Measurements from ENCODE around the gene TCAIM. TPM values are rescaled to one million over a fixed set of nuclear protein-coding genes. Genes with fewer than 3 reads are reported as not detected.
"Not testable (repeated sequence)": the region's sequence is repeated elsewhere in the genome, so short reads cannot be mapped to it uniquely, and the experiment has no call there.

The TCAIM gene
- polyA plus RNA-seq, 2 donors, result 9.7 TPM

GRCh38 chr3:44340058-44340395, 1.5 kb downstream of the TCAIM start:
- H3K27ac ChIP-seq (ENCODE audit: low read depth in 2 of 2, low read length in 1 of 2), result peak overlapping the region in 1 of 2 donors; percentile 38
- H3K4me1 ChIP-seq (ENCODE audit: control insufficient read depth in 2 of 2, insufficient read depth in 2 of 2, low read length in 1 of 2), result peaks cover 0 to 2% of the 10 kb centered on the region in 2 donors
- H3K4me3 ChIP-seq (ENCODE audit: low read depth in 1 of 2, low read length in 2 of 2), result no peak overlapping the region
- H3K36me3 ChIP-seq (ENCODE audit: control insufficient read depth in 2 of 2, insufficient read depth in 2 of 2, low read length in 1 of 2), result no peaks in the 10 kb centered on the region
- 81 to 87% methylated on average over 3 of the region's 3 CpGs for WGBS, 2 donors
- no peaks in the 10 kb centered on the region for H3K27me3 ChIP-seq (ENCODE audit: control insufficient read depth in 1 of 2, insufficient read depth in 2 of 2, low read length in 2 of 2)
- no peaks in the 10 kb centered on the region for H3K9me3 ChIP-seq (ENCODE audit: control insufficient read depth in 2 of 2, insufficient read depth in 1 of 2, low read depth in 1 of 2, low read length in 1 of 2)

- Histone ChIP-seq H3K36me3 (ENCODE audit: control insufficient read depth in 2 of 2, insufficient read depth in 2 of 2, low read length in 1 of 2) (no peaks in the 10 kb centered on the region), H3K27ac (ENCODE audit: low read depth in 2 of 2, low read length in 1 of 2) (no peak overlapping the region), H3K4me3 (ENCODE audit: low read depth in 1 of 2, low read length in 2 of 2) (no peak overlapping the region), H3K9me3 (ENCODE audit: control insufficient read depth in 2 of 2, insufficient read depth in 1 of 2, low read depth in 1 of 2, low read length in 1 of 2) (no peaks in the 10 kb centered on the region), H3K27me3 (ENCODE audit: control insufficient read depth in 1 of 2, insufficient read depth in 2 of 2, low read length in 2 of 2) (no peaks in the 10 kb centered on the region), H3K4me1 (ENCODE audit: control insufficient read depth in 2 of 2, insufficient read depth in 2 of 2, low read length in 1 of 2) (peaks cover 0 to 1% of the 10 kb centered on the region in 2 donors)
- 31 to 33% methylated on average over 1 of the region's 1 CpG for WGBS, 2 donors
Measured at GRCh38 chr3:44342176-44342790, 3.7 kb downstream of the TCAIM start.

- Histone ChIP-seq H3K4me3 (ENCODE audit: low read depth in 1 of 2, low read length in 2 of 2) (no peak overlapping the region), H3K27me3 (ENCODE audit: control insufficient read depth in 1 of 2, insufficient read depth in 2 of 2, low read length in 2 of 2) (no peaks in the 10 kb centered on the region), H3K27ac (ENCODE audit: low read depth in 2 of 2, low read length in 1 of 2) (no peak overlapping the region), H3K36me3 (ENCODE audit: control insufficient read depth in 2 of 2, insufficient read depth in 2 of 2, low read length in 1 of 2) (no peaks in the 10 kb centered on the region), H3K9me3 (ENCODE audit: control insufficient read depth in 2 of 2, insufficient read depth in 1 of 2, low read depth in 1 of 2, low read length in 1 of 2) (no peaks in the 10 kb centered on the region), H3K4me1 (ENCODE audit: control insufficient read depth in 2 of 2, insufficient read depth in 2 of 2, low read length in 1 of 2) (no peaks in the 10 kb centered on the region)
Measured at GRCh38 chr3:44343421-44343820, 4.9 kb downstream of the TCAIM start.

GRCh38 chr3:44346590-44346989, 8.0 kb downstream of the TCAIM start:
- 89 to 90% methylated on average over 6 of the region's 6 CpGs for WGBS, 2 donors
- H3K27me3 ChIP-seq (ENCODE audit: control insufficient read depth in 1 of 2, insufficient read depth in 2 of 2, low read length in 2 of 2); H3K4me3 ChIP-seq (ENCODE audit: low read depth in 1 of 2, low read length in 2 of 2); H3K36me3 ChIP-seq (ENCODE audit: control insufficient read depth in 2 of 2, insufficient read depth in 2 of 2, low read length in 1 of 2); H3K27ac ChIP-seq (ENCODE audit: low read depth in 2 of 2, low read length in 1 of 2); H3K4me1 ChIP-seq (ENCODE audit: control insufficient read depth in 2 of 2, insufficient read depth in 2 of 2, low read length in 1 of 2); H3K9me3 ChIP-seq (ENCODE audit: control insufficient read depth in 2 of 2, insufficient read depth in 1 of 2, low read depth in 1 of 2, low read length in 1 of 2): not testable (repeated sequence)

- WGBS, 2 donors, result 86 to 91% methylated on average over 6 of the region's 6 CpGs
- Histone ChIP-seq H3K27ac (ENCODE audit: low read depth in 2 of 2, low read length in 1 of 2) (no peak overlapping the region), H3K27me3 (ENCODE audit: control insufficient read depth in 1 of 2, insufficient read depth in 2 of 2, low read length in 2 of 2) (no peaks in the 10 kb centered on the region), H3K4me1 (ENCODE audit: control insufficient read depth in 2 of 2, insufficient read depth in 2 of 2, low read length in 1 of 2) (no peaks in the 10 kb centered on the region), H3K36me3 (ENCODE audit: control insufficient read depth in 2 of 2, insufficient read depth in 2 of 2, low read length in 1 of 2) (peaks cover 0 to 2% of the 10 kb centered on the region in 2 donors), H3K4me3 (ENCODE audit: low read depth in 1 of 2, low read length in 2 of 2) (no peak overlapping the region), H3K9me3 (ENCODE audit: control insufficient read depth in 2 of 2, insufficient read depth in 1 of 2, low read depth in 1 of 2, low read length in 1 of 2) (no peaks in the 10 kb centered on the region)
Measured at GRCh38 chr3:44348993-44349392, 10.4 kb downstream of the TCAIM start.

DNA sequence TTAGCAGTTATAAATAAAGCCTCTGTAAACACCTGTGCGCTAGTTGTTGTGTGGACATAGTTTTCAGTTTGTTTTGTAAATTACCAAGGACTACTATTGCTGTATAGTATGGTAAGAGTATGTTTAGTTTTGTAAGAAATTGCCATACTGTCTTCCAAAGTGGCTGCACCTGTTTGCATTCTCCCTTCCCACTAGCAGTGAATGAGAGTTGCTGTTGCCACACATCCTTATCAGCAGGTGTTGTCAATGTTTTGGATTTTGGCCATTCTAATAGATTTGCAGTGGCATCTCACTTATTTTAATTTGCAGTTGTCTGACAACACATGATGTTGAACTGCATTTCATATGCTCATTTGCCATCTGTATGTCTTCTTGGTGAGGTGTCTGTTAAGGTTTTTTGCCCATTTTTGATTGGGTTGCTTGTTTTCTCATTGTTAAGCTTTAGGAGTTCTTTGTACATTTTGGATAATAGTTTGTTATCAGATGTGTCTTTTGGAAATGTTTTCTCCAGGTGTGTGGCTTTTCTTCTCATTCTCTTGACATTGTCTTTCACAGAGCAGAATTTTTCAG, 14.9 kb downstream of the TCAIM start:
- Histone ChIP-seq H3K4me3 (ENCODE audit: low read depth in 1 of 2, low read length in 2 of 2) (no peak overlapping the region), H3K27me3 (ENCODE audit: control insufficient read depth in 1 of 2, insufficient read depth in 2 of 2, low read length in 2 of 2) (no peaks in the 10 kb centered on the region), H3K27ac (ENCODE audit: low read depth in 2 of 2, low read length in 1 of 2) (no peak overlapping the region), H3K36me3 (ENCODE audit: control insufficient read depth in 2 of 2, insufficient read depth in 2 of 2, low read length in 1 of 2) (peaks cover 0 to 2% of the 10 kb centered on the region in 2 donors), H3K4me1 (ENCODE audit: control insufficient read depth in 2 of 2, insufficient read depth in 2 of 2, low read length in 1 of 2) (peaks cover 0 to 3% of the 10 kb centered on the region in 2 donors), H3K9me3 (ENCODE audit: control insufficient read depth in 2 of 2, insufficient read depth in 1 of 2, low read depth in 1 of 2, low read length in 1 of 2) (no peaks in the 10 kb centered on the region)
- WGBS, 2 donors, result 89 to 97% methylated on average over 1 of the region's 1 CpG

GRCh38 chr3:44355362-44356033, 16.9 kb downstream of the TCAIM start:
- Histone ChIP-seq H3K4me1 (ENCODE audit: control insufficient read depth in 2 of 2, insufficient read depth in 2 of 2, low read length in 1 of 2) (peaks cover 0 to 3% of the 10 kb centered on the region in 2 donors), H3K27me3 (ENCODE audit: control insufficient read depth in 1 of 2, insufficient read depth in 2 of 2, low read length in 2 of 2) (no peaks in the 10 kb centered on the region), H3K9me3 (ENCODE audit: control insufficient read depth in 2 of 2, insufficient read depth in 1 of 2, low read depth in 1 of 2, low read length in 1 of 2) (no peaks in the 10 kb centered on the region), H3K4me3 (ENCODE audit: low read depth in 1 of 2, low read length in 2 of 2) (no peak overlapping the region), H3K27ac (ENCODE audit: low read depth in 2 of 2, low read length in 1 of 2) (no peak overlapping the region), H3K36me3 (ENCODE audit: control insufficient read depth in 2 of 2, insufficient read depth in 2 of 2, low read length in 1 of 2) (peaks cover 0 to 2% of the 10 kb centered on the region in 2 donors)
- 19 to 25% methylated on average over 2 of the region's 2 CpGs for WGBS, 2 donors

- no peaks in the 10 kb centered on the region for H3K36me3 ChIP-seq (ENCODE audit: control insufficient read depth in 2 of 2, insufficient read depth in 2 of 2, low read length in 1 of 2)
- H3K27ac ChIP-seq (ENCODE audit: low read depth in 2 of 2, low read length in 1 of 2), result no peak overlapping the region
- H3K9me3 ChIP-seq (ENCODE audit: control insufficient read depth in 2 of 2, insufficient read depth in 1 of 2, low read depth in 1 of 2, low read length in 1 of 2), result no peaks in the 10 kb centered on the region
- WGBS, 2 donors, result 73% methylated on average over 3 of the region's 3 CpGs
- no peaks in the 10 kb centered on the region for H3K27me3 ChIP-seq (ENCODE audit: control insufficient read depth in 1 of 2, insufficient read depth in 2 of 2, low read length in 2 of 2)
- H3K4me1 ChIP-seq (ENCODE audit: control insufficient read depth in 2 of 2, insufficient read depth in 2 of 2, low read length in 1 of 2), result peaks cover 0 to 3% of the 10 kb centered on the region in 2 donors
- H3K4me3 ChIP-seq (ENCODE audit: low read depth in 1 of 2, low read length in 2 of 2), result no peak overlapping the region
Measured at GRCh38 chr3:44359146-44359751, 20.7 kb downstream of the TCAIM start.

- no peaks in the 10 kb centered on the region for H3K27me3 ChIP-seq (ENCODE audit: control insufficient read depth in 1 of 2, insufficient read depth in 2 of 2, low read length in 2 of 2)
- no peaks in the 10 kb centered on the region for H3K36me3 ChIP-seq (ENCODE audit: control insufficient read depth in 2 of 2, insufficient read depth in 2 of 2, low read length in 1 of 2)
- no peaks in the 10 kb centered on the region for H3K9me3 ChIP-seq (ENCODE audit: control insufficient read depth in 2 of 2, insufficient read depth in 1 of 2, low read depth in 1 of 2, low read length in 1 of 2)
- H3K27ac ChIP-seq (ENCODE audit: low read depth in 2 of 2, low read length in 1 of 2), result no peak overlapping the region
- no peaks in the 10 kb centered on the region for H3K4me1 ChIP-seq (ENCODE audit: control insufficient read depth in 2 of 2, insufficient read depth in 2 of 2, low read length in 1 of 2)
- 61 to 100% methylated on average over 2 of the region's 2 CpGs for WGBS, 2 donors
- no peak overlapping the region for H3K4me3 ChIP-seq (ENCODE audit: low read depth in 1 of 2, low read length in 2 of 2)
Measured at GRCh38 chr3:44363591-44363990, 25.0 kb downstream of the TCAIM start.

Data from esophagus (tissue), 2 donors.